ENCODE measurements around the gene AGGF1.

AGGF1 gene

GRCh38 chr5:77064040-77064439 lies 33.8 kb downstream of the AGGF1 start:
- Histone ChIP-seq H3K9ac (ENCODE audit: low read length) (no peak overlapping the region), H3K36me3 (ENCODE audit: control insufficient read depth, insufficient read depth, low read length) (no peaks in the 10 kb centered on the region), H3K56ac (ENCODE audit: low read length) (no peak overlapping the region), H2AK5ac (ENCODE audit: low read length) (no peak overlapping the region), H3K4ac (ENCODE audit: low read depth, low read length) (no peak overlapping the region), H3K4me1 (ENCODE audit: control insufficient read depth, low read depth, low read length) (no peaks in the 10 kb centered on the region), H2BK5ac (ENCODE audit: low read length) (no peak overlapping the region), H3K18ac (ENCODE audit: low read length) (no peak overlapping the region), H4K5ac (ENCODE audit: low read length) (no peak overlapping the region), H2BK15ac (replicated peaks; ENCODE audit: low read depth) (no peak overlapping the region), H3K79me1 (ENCODE audit: low read length) (no peaks in the 10 kb centered on the region), H3K79me2 (ENCODE audit: control insufficient read depth, insufficient read depth, low read length) (no peaks in the 10 kb centered on the region), H3K4me2 (ENCODE audit: low read length) (no peak overlapping the region), H4K8ac (ENCODE audit: low read depth, low read length) (no peak overlapping the region), H3K4me3 (ENCODE audit: low read length) (no peak overlapping the region), H3K27me3 (ENCODE audit: insufficient read depth, low read length, poor library complexity) (no peaks in the 10 kb centered on the region), H3K27ac (ENCODE audit: low read depth, low read length) (no peak overlapping the region), H3K23ac (ENCODE audit: low read length) (no peak overlapping the region), H2BK120ac (ENCODE audit: low read depth, low read length) (no peak overlapping the region)
- WGBS (ENCODE audit: extremely low coverage, insufficient coverage, low lambda C conversion rate): no CpG with 5 or more reads among the region's 3 CpGs
- no peak for DNase-seq

GRCh38 chr5:77065256-77065655 lies 35.1 kb downstream of the AGGF1 start:
- no peaks in the 10 kb centered on the region for H3K4me1 ChIP-seq (ENCODE audit: control insufficient read depth, low read depth, low read length)
- H2BK15ac ChIP-seq (replicated peaks; ENCODE audit: low read depth): no peak overlapping the region
- H3K4me2 ChIP-seq (ENCODE audit: low read length): no peak overlapping the region
- no peak overlapping the region for H3K27ac ChIP-seq (ENCODE audit: low read depth, low read length)
- H3K79me1 ChIP-seq (ENCODE audit: low read length): no peaks in the 10 kb centered on the region
- H3K4me3 ChIP-seq (ENCODE audit: low read length): no peak overlapping the region
- no peak overlapping the region for H2AK5ac ChIP-seq (ENCODE audit: low read length)
- H2BK5ac ChIP-seq (ENCODE audit: low read length): no peak overlapping the region
- no peak for DNase-seq
- no peak overlapping the region for H4K8ac ChIP-seq (ENCODE audit: low read depth, low read length)
- H2BK120ac ChIP-seq (ENCODE audit: low read depth, low read length): no peak overlapping the region
- no peak overlapping the region for H3K23ac ChIP-seq (ENCODE audit: low read length)
- no peaks in the 10 kb centered on the region for H3K36me3 ChIP-seq (ENCODE audit: control insufficient read depth, insufficient read depth, low read length)
- no CpG with 5 or more reads among the region's 3 CpGs for WGBS (ENCODE audit: extremely low coverage, insufficient coverage, low lambda C conversion rate)
- H4K5ac ChIP-seq (ENCODE audit: low read length): no peak overlapping the region
- H3K27me3 ChIP-seq (ENCODE audit: insufficient read depth, low read length, poor library complexity): no peaks in the 10 kb centered on the region
- H3K56ac ChIP-seq (ENCODE audit: low read length): no peak overlapping the region
- H3K18ac ChIP-seq (ENCODE audit: low read length): no peak overlapping the region
- H3K79me2 ChIP-seq (ENCODE audit: control insufficient read depth, insufficient read depth, low read length): no peaks in the 10 kb centered on the region
- no peak overlapping the region for H3K9ac ChIP-seq (ENCODE audit: low read length)
- no peak overlapping the region for H3K4ac ChIP-seq (ENCODE audit: low read depth, low read length)

- no peak overlapping the region for H4K5ac ChIP-seq (ENCODE audit: low read length)
- no peak overlapping the region for H2BK15ac ChIP-seq (replicated peaks; ENCODE audit: low read depth)
- H3K23ac ChIP-seq (ENCODE audit: low read length): no peak overlapping the region
- WGBS (ENCODE audit: extremely low coverage, insufficient coverage, low lambda C conversion rate): no CpG with 5 or more reads among the region's 1 CpG
- no peaks in the 10 kb centered on the region for H3K79me2 ChIP-seq (ENCODE audit: control insufficient read depth, insufficient read depth, low read length)
- H3K4me3 ChIP-seq (ENCODE audit: low read length): no peak overlapping the region
- no peak overlapping the region for H2BK5ac ChIP-seq (ENCODE audit: low read length)
- H4K8ac ChIP-seq (ENCODE audit: low read depth, low read length): no peak overlapping the region
- no peak overlapping the region for H2BK120ac ChIP-seq (ENCODE audit: low read depth, low read length)
- no peaks in the 10 kb centered on the region for H3K4me1 ChIP-seq (ENCODE audit: control insufficient read depth, low read depth, low read length)
- no peak overlapping the region for H3K4me2 ChIP-seq (ENCODE audit: low read length)
- no peaks in the 10 kb centered on the region for H3K36me3 ChIP-seq (ENCODE audit: control insufficient read depth, insufficient read depth, low read length)
- H2AK5ac ChIP-seq (ENCODE audit: low read length): no peak overlapping the region
- no peak for DNase-seq
- H3K79me1 ChIP-seq (ENCODE audit: low read length): no peaks in the 10 kb centered on the region
- no peak overlapping the region for H3K56ac ChIP-seq (ENCODE audit: low read length)
- H3K18ac ChIP-seq (ENCODE audit: low read length): no peak overlapping the region
- H3K4ac ChIP-seq (ENCODE audit: low read depth, low read length): no peak overlapping the region
- H3K27ac ChIP-seq (ENCODE audit: low read depth, low read length): no peak overlapping the region
- H3K9ac ChIP-seq (ENCODE audit: low read length): no peak overlapping the region
- H3K27me3 ChIP-seq (ENCODE audit: insufficient read depth, low read length, poor library complexity): no peaks in the 10 kb centered on the region
Observed at GRCh38 chr5:77066184-77066583, 36.0 kb downstream of the AGGF1 start.

GRCh38 chr5:77066823-77067442 lies 36.7 kb downstream of the AGGF1 start:
- no peak overlapping the region for H4K5ac ChIP-seq (ENCODE audit: low read length)
- H3K4ac ChIP-seq (ENCODE audit: low read depth, low read length): no peak overlapping the region
- H4K8ac ChIP-seq (ENCODE audit: low read depth, low read length): no peak overlapping the region
- no peak overlapping the region for H3K18ac ChIP-seq (ENCODE audit: low read length)
- no peak overlapping the region for H3K9ac ChIP-seq (ENCODE audit: low read length)
- H3K79me1 ChIP-seq (ENCODE audit: low read length): no peaks in the 10 kb centered on the region
- no peak overlapping the region for H3K27ac ChIP-seq (ENCODE audit: low read depth, low read length)
- no peaks in the 10 kb centered on the region for H3K27me3 ChIP-seq (ENCODE audit: insufficient read depth, low read length, poor library complexity)
- no peaks in the 10 kb centered on the region for H3K36me3 ChIP-seq (ENCODE audit: control insufficient read depth, insufficient read depth, low read length)
- H3K4me2 ChIP-seq (ENCODE audit: low read length): no peak overlapping the region
- no peaks in the 10 kb centered on the region for H3K4me1 ChIP-seq (ENCODE audit: control insufficient read depth, low read depth, low read length)
- no peak overlapping the region for H2BK5ac ChIP-seq (ENCODE audit: low read length)
- H3K23ac ChIP-seq (ENCODE audit: low read length): no peak overlapping the region
- no peak overlapping the region for H2BK15ac ChIP-seq (replicated peaks; ENCODE audit: low read depth)
- no peak overlapping the region for H3K4me3 ChIP-seq (ENCODE audit: low read length)
- WGBS (ENCODE audit: extremely low coverage, insufficient coverage, low lambda C conversion rate): no CpG with 5 or more reads among the region's 1 CpG
- H3K56ac ChIP-seq (ENCODE audit: low read length): no peak overlapping the region
- H2BK120ac ChIP-seq (ENCODE audit: low read depth, low read length): no peak overlapping the region
- no peaks in the 10 kb centered on the region for H3K79me2 ChIP-seq (ENCODE audit: control insufficient read depth, insufficient read depth, low read length)
- no peak for DNase-seq
- H2AK5ac ChIP-seq (ENCODE audit: low read length): no peak overlapping the region

GRCh38 chr5:77073667-77074066 lies 43.5 kb downstream of the AGGF1 start:
- no peak overlapping the region for H4K5ac ChIP-seq (ENCODE audit: low read length)
- no peak overlapping the region for H3K18ac ChIP-seq (ENCODE audit: low read length)
- H4K8ac ChIP-seq (ENCODE audit: low read depth, low read length): no peak overlapping the region
- no peak overlapping the region for H2AK5ac ChIP-seq (ENCODE audit: low read length)
- no peak overlapping the region for H3K56ac ChIP-seq (ENCODE audit: low read length)
- H3K4me1 ChIP-seq (ENCODE audit: control insufficient read depth, low read depth, low read length): no peaks in the 10 kb centered on the region
- H3K36me3 ChIP-seq (ENCODE audit: control insufficient read depth, insufficient read depth, low read length): no peaks in the 10 kb centered on the region
- no peak overlapping the region for H3K9ac ChIP-seq (ENCODE audit: low read length)
- WGBS (ENCODE audit: extremely low coverage, insufficient coverage, low lambda C conversion rate): no CpG with 5 or more reads among the region's 2 CpGs
- H3K27me3 ChIP-seq (ENCODE audit: insufficient read depth, low read length, poor library complexity): no peaks in the 10 kb centered on the region
- H3K79me1 ChIP-seq (ENCODE audit: low read length): no peaks in the 10 kb centered on the region
- H2BK15ac ChIP-seq (replicated peaks; ENCODE audit: low read depth): no peak overlapping the region
- no peak overlapping the region for H3K4ac ChIP-seq (ENCODE audit: low read depth, low read length)
- H2BK120ac ChIP-seq (ENCODE audit: low read depth, low read length): no peak overlapping the region
- DNase-seq: no peak
- H3K27ac ChIP-seq (ENCODE audit: low read depth, low read length): no peak overlapping the region
- H2BK5ac ChIP-seq (ENCODE audit: low read length): no peak overlapping the region
- no peaks in the 10 kb centered on the region for H3K79me2 ChIP-seq (ENCODE audit: control insufficient read depth, insufficient read depth, low read length)
- H3K23ac ChIP-seq (ENCODE audit: low read length): no peak overlapping the region
- H3K4me3 ChIP-seq (ENCODE audit: low read length): no peak overlapping the region
- H3K4me2 ChIP-seq (ENCODE audit: low read length): no peak overlapping the region

- Histone ChIP-seq H3K4me1 (ENCODE audit: control insufficient read depth, low read depth, low read length) (no peaks in the 10 kb centered on the region), H3K4ac (ENCODE audit: low read depth, low read length) (no peak overlapping the region), H3K36me3 (ENCODE audit: control insufficient read depth, insufficient read depth, low read length) (no peaks in the 10 kb centered on the region), H3K79me1 (ENCODE audit: low read length) (no peaks in the 10 kb centered on the region), H3K27ac (ENCODE audit: low read depth, low read length) (no peak overlapping the region), H4K8ac (ENCODE audit: low read depth, low read length) (no peak overlapping the region), H3K18ac (ENCODE audit: low read length) (no peak overlapping the region), H2BK5ac (ENCODE audit: low read length) (no peak overlapping the region), H2BK120ac (ENCODE audit: low read depth, low read length) (no peak overlapping the region), H3K4me2 (ENCODE audit: low read length) (no peak overlapping the region), H3K79me2 (ENCODE audit: control insufficient read depth, insufficient read depth, low read length) (no peaks in the 10 kb centered on the region), H3K56ac (ENCODE audit: low read length) (no peak overlapping the region), H4K5ac (ENCODE audit: low read length) (no peak overlapping the region), H3K9ac (ENCODE audit: low read length) (no peak overlapping the region), H3K27me3 (ENCODE audit: insufficient read depth, low read length, poor library complexity) (no peaks in the 10 kb centered on the region), H2AK5ac (ENCODE audit: low read length) (no peak overlapping the region), H3K23ac (ENCODE audit: low read length) (no peak overlapping the region), H2BK15ac (replicated peaks; ENCODE audit: low read depth) (no peak overlapping the region), H3K4me3 (ENCODE audit: low read length) (no peak overlapping the region)
- no peak for DNase-seq
- no CpG with 5 or more reads among the region's 4 CpGs for WGBS (ENCODE audit: extremely low coverage, insufficient coverage, low lambda C conversion rate)
Observed at GRCh38 chr5:77074745-77075144, 44.5 kb downstream of the AGGF1 start.
